IPS-18a (cell line): ENCODE data around the gene HCFC1.

Source experiments
- H3K27ac ChIP-seq: one replicate; pipeline ENCODE4 v1.5.1; 2013; ENCODE audit warnings: low read length
- H3K27me3 ChIP-seq: one replicate; pipeline ENCODE4 v1.6.1; 2013; ENCODE audit warnings: mild to moderate bottlenecking, low read length; ENCODE audit not compliant: control insufficient read depth, insufficient read depth
- H3K36me3 ChIP-seq: one replicate; pipeline ENCODE4 v1.6.1; 2013; ENCODE audit warnings: low read depth, low read length; ENCODE audit not compliant: control insufficient read depth
- H3K4me1 ChIP-seq: one replicate; pipeline ENCODE4 v1.6.1; 2013; ENCODE audit warnings: low read depth, low read length; ENCODE audit not compliant: control insufficient read depth
- H3K4me3 ChIP-seq: one replicate; pipeline ENCODE4 v1.5.1; 2013; ENCODE audit warnings: low read length
- H3K9ac ChIP-seq: one replicate; pipeline ENCODE4 v1.6.1; 2013; ENCODE audit warnings: mild to moderate bottlenecking, low read length, moderate library complexity
- H3K9me3 ChIP-seq: one replicate; pipeline ENCODE4 v1.6.1; 2013; ENCODE audit warnings: low read depth, low read length; ENCODE audit not compliant: control insufficient read depth

Gene HCFC1

GRCh38 chrX:153960786-153961185 lies 10.8 kb downstream of the HCFC1 start:
- Histone ChIP-seq H3K27me3 (no peaks in the 10 kb centered on the region), H3K4me1 (no peaks in the 10 kb centered on the region), H3K9ac (no peak overlapping the region), H3K36me3 (peaks cover 75% of the 10 kb centered on the region), H3K9me3 (peaks cover 12% of the 10 kb centered on the region), H3K27ac (no peak overlapping the region), H3K4me3 (no peak overlapping the region)

- Histone ChIP-seq H3K4me1 (no peaks in the 10 kb centered on the region), H3K9me3 (peaks cover 12% of the 10 kb centered on the region), H3K9ac (no peak overlapping the region), H3K27ac (no peak overlapping the region), H3K36me3 (peaks cover 82% of the 10 kb centered on the region), H3K4me3 (no peak overlapping the region), H3K27me3 (no peaks in the 10 kb centered on the region)
Observed at GRCh38 chrX:153960077-153960476, 11.5 kb downstream of the HCFC1 start.

- Histone ChIP-seq H3K36me3 (peaks cover 86% of the 10 kb centered on the region), H3K9me3 (peaks cover 12% of the 10 kb centered on the region), H3K4me1 (no peaks in the 10 kb centered on the region), H3K9ac (no peak overlapping the region), H3K27ac (no peak overlapping the region), H3K4me3 (no peak overlapping the region), H3K27me3 (no peaks in the 10 kb centered on the region)
Observed at GRCh38 chrX:153959649-153960048, 12.0 kb downstream of the HCFC1 start.

- no peaks in the 10 kb centered on the region for H3K27me3 ChIP-seq
- H3K9ac ChIP-seq, result no peak overlapping the region
- no peaks in the 10 kb centered on the region for H3K4me1 ChIP-seq
- no peak overlapping the region for H3K4me3 ChIP-seq
- H3K9me3 ChIP-seq, result peaks cover 12% of the 10 kb centered on the region
- no peak overlapping the region for H3K27ac ChIP-seq
- peaks cover 82% of the 10 kb centered on the region for H3K36me3 ChIP-seq
Observed at GRCh38 chrX:153958605-153959004, 13.0 kb downstream of the HCFC1 start.

GRCh38 chrX:153957224-153957623 lies 14.4 kb downstream of the HCFC1 start:
- Histone ChIP-seq H3K27ac (no peak overlapping the region), H3K27me3 (no peaks in the 10 kb centered on the region), H3K36me3 (peaks cover 82% of the 10 kb centered on the region), H3K4me3 (no peak overlapping the region), H3K9me3 (peaks cover 12% of the 10 kb centered on the region), H3K4me1 (no peaks in the 10 kb centered on the region), H3K9ac (no peak overlapping the region)

GRCh38 chrX:153956044-153956907 lies 15.3 kb downstream of the HCFC1 start:
- Histone ChIP-seq H3K36me3 (peaks cover 81% of the 10 kb centered on the region), H3K9ac (no peak overlapping the region), H3K9me3 (peaks cover 6% of the 10 kb centered on the region), H3K27ac (no peak overlapping the region), H3K4me1 (no peaks in the 10 kb centered on the region), H3K27me3 (no peaks in the 10 kb centered on the region), H3K4me3 (no peak overlapping the region)

- H3K36me3 ChIP-seq, result peaks cover 81% of the 10 kb centered on the region
- H3K9ac ChIP-seq, result no peak overlapping the region
- no peaks in the 10 kb centered on the region for H3K27me3 ChIP-seq
- H3K27ac ChIP-seq, result no peak overlapping the region
- no peak overlapping the region for H3K4me3 ChIP-seq
- peaks cover 4% of the 10 kb centered on the region for H3K9me3 ChIP-seq
- no peaks in the 10 kb centered on the region for H3K4me1 ChIP-seq
Observed at GRCh38 chrX:153955228-153955732, 16.3 kb downstream of the HCFC1 start.

- no peak overlapping the region for H3K27ac ChIP-seq
- peaks cover 4% of the 10 kb centered on the region for H3K9me3 ChIP-seq
- no peak overlapping the region for H3K9ac ChIP-seq
- H3K27me3 ChIP-seq, result no peaks in the 10 kb centered on the region
- peaks cover 81% of the 10 kb centered on the region for H3K36me3 ChIP-seq
- no peaks in the 10 kb centered on the region for H3K4me1 ChIP-seq
- H3K4me3 ChIP-seq, result no peak overlapping the region
Observed at GRCh38 chrX:153954558-153955227, 16.9 kb downstream of the HCFC1 start.

GRCh38 chrX:153953892-153954557 lies 17.6 kb downstream of the HCFC1 start:
- H3K9me3 ChIP-seq, result peaks cover 4% of the 10 kb centered on the region
- no peaks in the 10 kb centered on the region for H3K4me1 ChIP-seq
- no peak overlapping the region for H3K27ac ChIP-seq
- H3K4me3 ChIP-seq, result no peak overlapping the region
- no peaks in the 10 kb centered on the region for H3K27me3 ChIP-seq
- H3K9ac ChIP-seq, result no peak overlapping the region
- peaks cover 80% of the 10 kb centered on the region for H3K36me3 ChIP-seq

- peak overlapping the region; percentile 76 for H3K27ac ChIP-seq
- no peaks in the 10 kb centered on the region for H3K27me3 ChIP-seq
- peak overlapping the region; percentile 53 for H3K9ac ChIP-seq
- no peak overlapping the region for H3K4me3 ChIP-seq
- peaks cover 3% of the 10 kb centered on the region for H3K9me3 ChIP-seq
- peaks cover 74% of the 10 kb centered on the region for H3K36me3 ChIP-seq
- no peaks in the 10 kb centered on the region for H3K4me1 ChIP-seq
Observed at GRCh38 chrX:153953342-153953830, 18.2 kb downstream of the HCFC1 start.

GRCh38 chrX:153952373-153953026 lies 19.1 kb downstream of the HCFC1 start:
- peak overlapping the region; percentile 76 for H3K27ac ChIP-seq
- H3K9ac ChIP-seq, result peak overlapping the region; percentile 53
- H3K27me3 ChIP-seq, result no peaks in the 10 kb centered on the region
- H3K4me3 ChIP-seq, result no peak overlapping the region
- H3K4me1 ChIP-seq, result no peaks in the 10 kb centered on the region
- peaks cover 66% of the 10 kb centered on the region for H3K36me3 ChIP-seq
- no peaks in the 10 kb centered on the region for H3K9me3 ChIP-seq
